Measurements from ENCODE around the gene PMEL.

Gene PMEL

DNA sequence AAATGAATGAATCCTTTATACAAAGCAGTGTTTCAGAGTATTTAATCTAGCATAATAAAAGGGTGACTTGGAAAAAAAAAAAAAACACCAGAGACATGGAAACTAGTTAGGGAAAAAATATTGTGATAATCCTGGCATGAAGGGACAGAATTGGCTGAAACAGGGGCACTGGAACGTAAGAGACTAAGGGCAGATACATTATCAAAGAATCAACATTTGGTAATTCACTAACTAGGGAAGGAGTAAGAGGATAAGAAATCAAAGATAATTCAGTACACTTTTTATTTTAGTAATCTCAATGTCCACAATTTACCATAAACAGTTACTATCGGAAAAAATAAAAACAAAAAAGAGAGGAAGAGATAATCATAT, 56.3 kb downstream of the PMEL start:
- CTCF ChIA-PET: interaction anchor here (1.1 kb wide), 1 partner anchor 15 kb away, joined by 4 read pairs; no protein-coding TSS in a partner anchor
- DNase-seq (ENCODE audit: low read depth, low spot score): no peak
- TF ChIP-seq, protein P1, sequence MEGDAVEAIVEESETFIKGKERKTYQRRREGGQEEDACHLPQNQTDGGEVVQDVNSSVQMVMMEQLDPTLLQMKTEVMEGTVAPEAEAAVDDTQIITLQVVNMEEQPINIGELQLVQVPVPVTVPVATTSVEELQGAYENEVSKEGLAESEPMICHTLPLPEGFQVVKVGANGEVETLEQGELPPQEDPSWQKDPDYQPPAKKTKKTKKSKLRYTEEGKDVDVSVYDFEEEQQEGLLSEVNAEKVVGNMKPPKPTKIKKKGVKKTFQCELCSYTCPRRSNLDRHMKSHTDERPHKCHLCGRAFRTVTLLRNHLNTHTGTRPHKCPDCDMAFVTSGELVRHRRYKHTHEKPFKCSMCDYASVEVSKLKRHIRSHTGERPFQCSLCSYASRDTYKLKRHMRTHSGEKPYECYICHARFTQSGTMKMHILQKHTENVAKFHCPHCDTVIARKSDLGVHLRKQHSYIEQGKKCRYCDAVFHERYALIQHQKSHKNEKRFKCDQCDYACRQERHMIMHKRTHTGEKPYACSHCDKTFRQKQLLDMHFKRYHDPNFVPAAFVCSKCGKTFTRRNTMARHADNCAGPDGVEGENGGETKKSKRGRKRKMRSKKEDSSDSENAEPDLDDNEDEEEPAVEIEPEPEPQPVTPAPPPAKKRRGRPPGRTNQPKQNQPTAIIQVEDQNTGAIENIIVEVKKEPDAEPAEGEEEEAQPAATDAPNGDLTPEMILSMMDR (IDR thresholded peaks at IDR 0.05; ENCODE audit: insufficient read depth, low read length, missing control alignments): no peak
- POLR2A ChIA-PET: no interaction called here
- H3K4me3 ChIP-seq (ENCODE audit: low read depth, low read length): no peak overlapping the region

DNA sequence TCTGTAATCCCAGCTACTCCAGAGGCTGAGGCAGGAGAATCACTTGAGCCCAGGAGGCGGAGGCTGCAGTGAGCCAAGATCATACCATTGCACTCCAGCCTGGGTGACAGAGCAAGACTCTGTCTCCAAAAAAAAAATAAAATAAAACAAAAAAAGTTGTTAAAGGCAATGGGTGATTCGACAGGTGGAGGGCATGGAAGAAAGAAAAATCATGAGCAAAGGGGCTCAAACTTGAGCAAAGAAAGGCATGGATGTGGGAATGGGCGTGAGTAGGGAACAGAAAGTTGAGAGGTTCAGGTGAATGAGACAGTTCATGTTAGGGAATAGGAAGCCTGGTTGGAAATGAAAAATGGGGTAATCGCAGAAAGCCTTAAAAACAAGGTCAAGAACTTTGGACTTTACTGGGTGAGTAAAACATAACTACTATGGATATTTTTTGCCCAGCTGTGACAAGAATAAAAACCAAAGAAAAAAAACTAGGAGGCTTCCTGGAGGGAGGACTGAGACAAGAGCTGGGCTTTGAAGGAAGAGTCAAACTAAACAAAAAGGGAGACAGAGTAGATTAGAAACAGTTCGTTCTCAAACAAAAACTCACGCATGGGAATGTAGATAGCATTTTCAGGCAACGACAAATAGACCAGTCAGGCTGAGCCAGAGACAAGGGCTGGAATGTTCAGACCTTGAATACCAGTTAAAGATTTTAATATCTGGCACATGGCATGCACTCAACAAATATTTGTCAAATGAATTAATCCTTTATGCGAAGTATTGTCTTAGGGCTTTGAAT, 56.9 kb downstream of the PMEL start:
- CTCF ChIA-PET: interaction anchor here (1.1 kb wide), 1 partner anchor 16 kb away, joined by 4 read pairs; no protein-coding TSS in a partner anchor
- H3K4me3 ChIP-seq (ENCODE audit: low read depth, low read length): no peak overlapping the region
- POLR2A ChIA-PET: no interaction called here
- TF ChIP-seq, protein P1 (IDR thresholded peaks at IDR 0.05; ENCODE audit: insufficient read depth, low read length, missing control alignments): no peak
- DNase-seq (ENCODE audit: low read depth, low spot score): no peak

DNA sequence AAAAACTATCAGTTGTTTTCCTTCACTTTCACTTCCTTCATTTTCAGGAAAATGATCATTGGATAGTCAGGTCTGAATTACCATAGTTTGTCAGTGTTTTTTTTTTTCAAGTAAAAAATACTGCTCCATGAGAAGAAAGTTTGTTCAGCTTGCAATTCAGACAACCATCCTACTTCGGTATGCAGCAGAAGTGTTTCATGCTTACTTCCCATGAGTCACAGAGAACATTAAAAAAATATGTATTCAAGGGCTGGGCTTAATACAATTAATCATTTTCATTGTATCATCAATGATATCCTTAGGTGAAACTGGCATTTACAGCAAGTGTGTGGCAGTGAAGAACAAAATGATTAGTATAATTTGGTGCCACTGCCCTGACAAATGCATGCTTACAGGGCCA, 59.8 kb downstream of the PMEL start:
- POLR2A ChIA-PET: interaction anchor here (0.6 kb wide), 1 partner anchor 77 kb away, joined by 4 read pairs; the partner anchor contains the start of gene DNAJC14
- no peak for DNase-seq (ENCODE audit: low read depth, low spot score)
- CTCF ChIA-PET: interaction anchor here (1.4 to 2.1 kb wide), 3 partner anchors 21 to 168 kb away, joined by 3 to 7 read pairs (median 3); no protein-coding TSS in a partner anchor
- no peak overlapping the region for H3K4me3 ChIP-seq (ENCODE audit: low read depth, low read length)
- TF ChIP-seq, protein P1 (IDR thresholded peaks at IDR 0.05; ENCODE audit: insufficient read depth, low read length, missing control alignments): no peak
